ENCODE data around the gene OR52E4.

Gene OR52E4

GRCh38 chr11:5928811-5929210 is 48.4 kb downstream of the OR52E4 start:
- no peak for DNase-seq (ENCODE audit: extremely low read depth in 1 of 2, low read depth in 1 of 2)

GRCh38 chr11:5929571-5930368 is 49.3 kb downstream of the OR52E4 start:
- DNase-seq (ENCODE audit: extremely low read depth in 1 of 2, low read depth in 1 of 2), result no peak

GRCh38 chr11:5930614-5931013 is 50.2 kb downstream of the OR52E4 start:
- DNase-seq (ENCODE audit: extremely low read depth in 1 of 2, low read depth in 1 of 2), result no peak

- no peak for DNase-seq (ENCODE audit: extremely low read depth in 1 of 2, low read depth in 1 of 2)
These were observed 50.6 kb downstream of the OR52E4 start for GRCh38 chr11:5931061-5931460.

GRCh38 chr11:5932671-5933070 is 52.2 kb downstream of the OR52E4 start:
- DNase-seq (ENCODE audit: extremely low read depth in 1 of 2, low read depth in 1 of 2), result no peak

- no peak for DNase-seq (ENCODE audit: extremely low read depth in 1 of 2, low read depth in 1 of 2)
These were observed 52.7 kb downstream of the OR52E4 start for GRCh38 chr11:5933116-5933515.

Measured in stimulated activated CD8-positive, alpha-beta memory T cell treated with anti-CD3 and anti-CD28 coated beads, Interleukin-7, amount 100 ng/mL, for 48 hours (primary cell).